Measurements from ENCODE around the gene EFNB2. TPM values are rescaled to one million over a fixed set of nuclear protein-coding genes. Genes with fewer than 3 reads are reported as not detected.

Gene EFNB2
- total RNA-seq, 1 experiment from 2014 or later = 0.07 TPM

- Histone ChIP-seq H3K4me2 (ENCODE audit: low read depth, low read length, poor library complexity, severe bottlenecking) (no peak overlapping the region), H3K4me3 (ENCODE audit: low read length) (no peak overlapping the region), H4K20me1 (ENCODE audit: insufficient read depth, low read depth, low read length) (no peaks in the 10 kb centered on the region), H3K79me2 (ENCODE audit: low read length) (no peaks in the 10 kb centered on the region), H2AFZ (ENCODE audit: low read length) (no peak overlapping the region), H3K9ac (ENCODE audit: low read length) (no peak overlapping the region), H3K9me2 (replicated peaks; ENCODE audit: insufficient read depth, low read length) (no peaks in the 10 kb centered on the region), H3K36me3 (ENCODE audit: insufficient read depth, low read length) (no peaks in the 10 kb centered on the region), H3K27me3 (ENCODE audit: low read length) (no peaks in the 10 kb centered on the region), H3K4me1 (ENCODE audit: low read length) (no peaks in the 10 kb centered on the region), H3K27ac (ENCODE audit: low read length) (no peak overlapping the region), H3K9me3 (ENCODE audit: low read length) (no peaks in the 10 kb centered on the region)
- DNase-seq = no peak
These were observed 91.7 kb downstream of the EFNB2 start for GRCh38 chr13:106443607-106444322.

GRCh38 chr13:106440866-106441265, 94.6 kb downstream of the EFNB2 start:
- DNase-seq = no peak
- no peaks in the 10 kb centered on the region for H4K20me1 ChIP-seq (ENCODE audit: insufficient read depth, low read depth, low read length)
- no peaks in the 10 kb centered on the region for H3K36me3 ChIP-seq (ENCODE audit: insufficient read depth, low read length)
- H2AFZ ChIP-seq (ENCODE audit: low read length) = no peak overlapping the region
- H3K27ac ChIP-seq (ENCODE audit: low read length) = no peak overlapping the region
- H3K4me1 ChIP-seq (ENCODE audit: low read length) = no peaks in the 10 kb centered on the region
- no peak overlapping the region for H3K4me3 ChIP-seq (ENCODE audit: low read length)
- H3K27me3 ChIP-seq (ENCODE audit: low read length) = no peaks in the 10 kb centered on the region
- no peaks in the 10 kb centered on the region for H3K79me2 ChIP-seq (ENCODE audit: low read length)
- H3K9me2 ChIP-seq (replicated peaks; ENCODE audit: insufficient read depth, low read length) = no peaks in the 10 kb centered on the region
- H3K4me2 ChIP-seq (ENCODE audit: low read depth, low read length, poor library complexity, severe bottlenecking) = no peak overlapping the region
- H3K9me3 ChIP-seq (ENCODE audit: low read length) = no peaks in the 10 kb centered on the region
- no peak overlapping the region for H3K9ac ChIP-seq (ENCODE audit: low read length)

Other genes with a start within 250 kb of the EFNB2 start
- 106 and 147 TPM in 2 replicates for gene ARGLU1, start 32.5 kb upstream of the EFNB2 start, total RNA-seq (2014; rRNA removed; shearing (Covaris generic); ENCODE audit: low replicate concordance)

Data from Karpas-422 (cell line).